Neuron (in vitro differentiated cells): Measurements from ENCODE around the gene BCKDK.

Experiments
- H2AFZ ChIP-seq: one replicate; pipeline ENCODE4 v1.6.1; 2013; ENCODE audit warnings: low read depth, mild to moderate bottlenecking, inconsistent platforms, low read length, moderate library complexity
- H3K27me3 ChIP-seq: one replicate; pipeline ENCODE4 v1.6.1; 2013; ENCODE audit warnings: low read length; ENCODE audit not compliant: insufficient read depth
- H3K36me3 ChIP-seq: one replicate; pipeline ENCODE4 v1.6.1; 2013; ENCODE audit warnings: low read length; ENCODE audit not compliant: insufficient read depth
- H3K4me1 ChIP-seq: one replicate; pipeline ENCODE4 v1.6.1; 2013; ENCODE audit warnings: low read length; ENCODE audit not compliant: insufficient read depth
- H3K4me3 ChIP-seq: 2 replicates; pipeline ENCODE4 v1.5.1; 2013; ENCODE audit warnings: mild to moderate bottlenecking, low read length, moderate library complexity
- H3K9me3 ChIP-seq: one replicate; pipeline ENCODE4 v1.6.1; 2013; ENCODE audit warnings: low read length

Gene BCKDK

DNA sequence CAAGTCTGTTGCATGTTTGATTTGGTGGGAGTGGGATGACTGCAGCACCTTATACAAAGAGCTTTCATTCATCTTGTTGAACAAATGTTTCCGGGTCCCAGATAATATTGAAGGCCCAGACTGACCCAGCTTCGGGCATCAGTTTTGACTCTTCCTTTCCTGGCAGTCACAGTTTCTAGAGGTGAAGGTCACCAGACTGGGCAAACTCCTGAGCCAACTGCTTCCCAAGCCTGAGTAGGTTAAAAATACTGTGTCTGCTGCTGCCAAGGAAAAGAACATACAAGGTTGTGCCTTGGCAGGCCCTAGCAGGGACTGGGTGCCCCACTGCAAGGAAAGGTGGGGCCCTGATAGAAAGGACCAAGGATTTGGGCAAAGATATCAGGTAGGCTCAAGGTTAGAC lies 4.5 kb downstream of the BCKDK start:
- H3K4me3 ChIP-seq: no peak overlapping the region
- peaks cover 2% of the 10 kb centered on the region for H3K4me1 ChIP-seq
- no peaks in the 10 kb centered on the region for H3K27me3 ChIP-seq
- H2AFZ ChIP-seq: no peak overlapping the region
- H3K9me3 ChIP-seq: no peaks in the 10 kb centered on the region
- peaks cover 33% of the 10 kb centered on the region for H3K36me3 ChIP-seq

GRCh38 chr16:31113121-31114120 lies 5.2 kb downstream of the BCKDK start:
- no peaks in the 10 kb centered on the region for H3K27me3 ChIP-seq
- H3K9me3 ChIP-seq: no peaks in the 10 kb centered on the region
- no peak overlapping the region for H3K4me3 ChIP-seq
- no peak overlapping the region for H2AFZ ChIP-seq
- peaks cover 7% of the 10 kb centered on the region for H3K4me1 ChIP-seq
- H3K36me3 ChIP-seq: peaks cover 33% of the 10 kb centered on the region

- Histone ChIP-seq H2AFZ (no peak overlapping the region), H3K4me3 (no peak overlapping the region), H3K27me3 (no peaks in the 10 kb centered on the region), H3K4me1 (peaks cover 7% of the 10 kb centered on the region), H3K36me3 (peaks cover 34% of the 10 kb centered on the region), H3K9me3 (no peaks in the 10 kb centered on the region)
Measured at GRCh38 chr16:31114468-31114867, 6.3 kb downstream of the BCKDK start.

DNA sequence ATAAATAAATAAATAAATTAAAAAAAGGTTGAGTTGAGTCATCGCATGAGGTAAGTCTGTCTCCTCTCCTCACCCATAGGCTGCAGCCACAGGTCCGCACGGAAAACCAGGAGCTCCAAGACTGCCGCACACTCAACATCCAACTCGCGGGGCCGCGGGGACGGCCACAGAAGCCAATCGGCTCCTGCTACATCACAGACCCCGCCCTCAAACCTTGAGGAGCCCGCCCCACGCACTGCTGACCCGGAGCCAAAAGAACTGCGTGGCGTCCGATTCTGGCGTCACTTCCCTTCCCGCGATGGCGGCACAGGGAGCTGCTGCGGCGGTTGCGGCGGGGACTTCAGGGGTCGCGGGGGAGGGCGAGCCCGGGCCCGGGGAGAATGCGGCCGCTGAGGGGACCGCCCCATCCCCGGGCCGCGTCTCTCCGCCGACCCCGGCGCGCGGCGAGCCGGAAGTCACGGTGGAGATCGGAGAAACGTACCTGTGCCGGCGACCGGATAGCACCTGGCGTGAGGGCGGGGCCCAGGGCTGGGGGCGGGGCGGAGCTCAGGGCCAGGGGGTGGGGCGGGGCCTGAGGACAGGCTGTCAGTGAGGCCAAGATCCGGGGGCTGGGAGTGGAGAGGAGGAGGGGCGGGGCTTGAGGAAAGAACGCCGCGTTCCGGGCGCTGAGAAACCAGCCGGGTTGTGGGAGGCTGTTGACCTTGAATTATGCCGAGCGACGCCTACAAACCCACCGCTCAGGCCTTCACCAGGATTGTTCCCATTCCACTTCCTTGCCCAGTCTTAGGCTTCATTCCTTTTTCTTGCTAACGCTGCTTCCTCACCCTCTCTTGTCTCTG lies 9.4 kb downstream of the BCKDK start, which contains the start of gene KAT8:
TSS of gene KAT8 (plus strand) at position 281 of the 839 bp plus-strand sequence. CDS start at position 299, 18 bp downstream.
- no peak within 1 kb of the TSS for H2AFZ ChIP-seq
- H3K9me3 ChIP-seq: no peaks in the 10 kb centered on the region
- H3K4me1 ChIP-seq: peaks cover 7% of the 10 kb centered on the region
- peak within 1 kb of the TSS; percentile 60 for H3K4me3 ChIP-seq
- H3K27me3 ChIP-seq: no peaks in the 10 kb centered on the region
- H3K36me3 ChIP-seq: peaks cover 35% of the 10 kb centered on the region

GRCh38 chr16:31118223-31119155 lies 10.3 kb downstream of the BCKDK start:
- Histone ChIP-seq H3K9me3 (no peaks in the 10 kb centered on the region), H3K4me1 (peaks cover 7% of the 10 kb centered on the region), H2AFZ (no peak overlapping the region), H3K4me3 (peak overlapping the region; percentile 60), H3K36me3 (peaks cover 32% of the 10 kb centered on the region), H3K27me3 (no peaks in the 10 kb centered on the region)

GRCh38 chr16:31120129-31120528 lies 11.9 kb downstream of the BCKDK start:
- peaks cover 7% of the 10 kb centered on the region for H3K4me1 ChIP-seq
- H3K4me3 ChIP-seq: no peak overlapping the region
- H3K27me3 ChIP-seq: no peaks in the 10 kb centered on the region
- H2AFZ ChIP-seq: no peak overlapping the region
- no peaks in the 10 kb centered on the region for H3K9me3 ChIP-seq
- H3K36me3 ChIP-seq: peaks cover 42% of the 10 kb centered on the region

GRCh38 chr16:31125844-31126243 lies 17.7 kb downstream of the BCKDK start:
- H3K36me3 ChIP-seq: peaks cover 51% of the 10 kb centered on the region
- no peaks in the 10 kb centered on the region for H3K4me1 ChIP-seq
- H3K4me3 ChIP-seq: no peak overlapping the region
- no peaks in the 10 kb centered on the region for H3K9me3 ChIP-seq
- no peaks in the 10 kb centered on the region for H3K27me3 ChIP-seq
- H2AFZ ChIP-seq: no peak overlapping the region

- no peaks in the 10 kb centered on the region for H3K27me3 ChIP-seq
- H3K36me3 ChIP-seq: peaks cover 49% of the 10 kb centered on the region
- H2AFZ ChIP-seq: no peak overlapping the region
- H3K4me3 ChIP-seq: no peak overlapping the region
- H3K4me1 ChIP-seq: no peaks in the 10 kb centered on the region
- H3K9me3 ChIP-seq: no peaks in the 10 kb centered on the region
Measured at GRCh38 chr16:31127182-31127581, 19.0 kb downstream of the BCKDK start.

GRCh38 chr16:31128711-31129567 lies 20.8 kb downstream of the BCKDK start:
- Histone ChIP-seq H3K9me3 (no peaks in the 10 kb centered on the region), H3K36me3 (peaks cover 45% of the 10 kb centered on the region), H3K4me1 (peaks cover 4% of the 10 kb centered on the region), H3K27me3 (no peaks in the 10 kb centered on the region), H2AFZ (no peak overlapping the region), H3K4me3 (no peak overlapping the region)

DNA sequence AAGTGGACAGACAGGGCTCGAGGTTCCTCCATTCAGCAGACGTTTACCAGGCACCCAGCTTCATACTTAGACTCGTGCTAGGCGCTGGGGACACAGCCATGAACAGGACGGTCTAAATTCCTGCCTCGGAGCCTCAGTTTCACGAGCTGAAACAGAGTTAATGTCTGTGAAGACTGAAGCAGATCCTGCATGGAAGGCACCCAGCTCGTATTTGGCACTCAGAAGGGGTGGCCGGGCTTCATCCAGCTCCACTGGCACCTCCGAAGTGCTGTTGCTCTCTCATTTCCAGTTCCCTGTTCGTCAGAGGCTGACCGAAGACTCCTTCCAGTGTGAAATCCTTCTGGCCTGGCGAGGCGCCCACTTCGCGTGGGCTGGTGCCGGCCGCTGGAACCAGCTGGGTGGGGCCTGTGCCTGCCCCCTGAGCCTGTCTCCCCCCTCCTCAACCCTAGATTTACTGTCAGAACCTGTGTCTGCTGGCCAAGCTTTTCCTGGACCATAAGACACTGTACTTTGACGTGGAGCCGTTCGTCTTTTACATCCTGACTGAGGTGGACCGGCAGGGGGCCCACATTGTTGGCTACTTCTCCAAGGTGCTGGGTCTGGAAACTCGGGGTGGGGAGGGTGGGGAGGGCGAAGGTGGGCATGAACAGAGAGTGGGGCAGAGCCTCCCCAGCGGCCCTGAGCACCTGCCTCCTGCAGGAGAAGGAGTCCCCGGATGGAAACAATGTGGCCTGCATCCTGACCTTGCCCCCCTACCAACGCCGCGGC lies 21.6 kb downstream of the BCKDK start:
- Histone ChIP-seq H3K36me3 (peaks cover 42% of the 10 kb centered on the region), H3K27me3 (no peaks in the 10 kb centered on the region), H3K9me3 (no peaks in the 10 kb centered on the region), H3K4me1 (peaks cover 8% of the 10 kb centered on the region), H3K4me3 (no peak overlapping the region), H2AFZ (no peak overlapping the region)

DNA sequence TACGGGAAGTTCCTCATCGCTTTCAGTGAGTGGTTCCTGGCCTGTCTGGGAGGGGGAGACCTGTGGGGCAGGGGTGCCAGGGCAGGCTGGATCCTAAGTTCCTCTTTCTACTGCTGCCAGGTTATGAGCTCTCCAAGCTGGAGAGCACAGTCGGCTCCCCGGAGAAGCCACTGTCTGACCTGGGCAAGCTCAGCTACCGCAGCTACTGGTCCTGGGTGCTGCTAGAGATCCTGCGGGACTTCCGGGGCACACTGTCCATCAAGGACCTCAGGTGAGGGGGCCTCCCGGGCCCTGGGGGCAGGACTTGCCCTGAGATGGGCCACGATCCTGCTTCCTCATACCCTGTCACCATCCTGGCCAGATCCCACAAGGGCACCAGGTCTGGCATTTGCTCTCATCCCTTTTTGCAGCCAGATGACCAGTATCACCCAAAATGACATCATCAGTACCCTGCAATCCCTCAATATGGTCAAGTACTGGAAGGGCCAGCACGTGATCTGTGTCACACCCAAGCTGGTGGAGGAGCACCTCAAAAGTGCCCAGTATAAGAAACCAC lies 22.2 kb downstream of the BCKDK start:
- Histone ChIP-seq H3K36me3 (peaks cover 39% of the 10 kb centered on the region), H3K4me1 (peaks cover 12% of the 10 kb centered on the region)

More for the DNA sequence above, 22.2 kb downstream of the BCKDK start:
- Histone ChIP-seq H2AFZ (no peak overlapping the region), H3K4me3 (no peak overlapping the region), H3K9me3 (no peaks in the 10 kb centered on the region), H3K27me3 (no peaks in the 10 kb centered on the region)
